HG03097 (cell line): ENCODE measurements around the gene VRK1.

Experiments
- ATAC-seq: cut with Tn5 transposase; IDR thresholded peaks from one replicate; pipeline ENCODE4 v1.9.1; 2021; ENCODE audit not compliant: unreplicated experiment, low FRiP score

The VRK1 gene

GRCh38 chr14:96790186-96790585 lies 7.0 kb upstream of the VRK1 start:
- no peak for ATAC-seq

- ATAC-seq, result no peak
Measured at GRCh38 chr14:96790706-96791105, 6.5 kb upstream of the VRK1 start.

- no peak for ATAC-seq
Measured at GRCh38 chr14:96792003-96792402, 5.2 kb upstream of the VRK1 start.

- no peak for ATAC-seq
Measured at GRCh38 chr14:96792591-96792990, 4.6 kb upstream of the VRK1 start.

GRCh38 chr14:96793547-96793946 lies 3.6 kb upstream of the VRK1 start:
- ATAC-seq, result no peak

GRCh38 chr14:96795109-96795828 lies 1.9 kb upstream of the VRK1 start:
- ATAC-seq, result no peak

GRCh38 chr14:96797582-96798349 lies 584 bp downstream of the VRK1 start:
- ATAC-seq, result peak; percentile 32

- ATAC-seq, result no peak
Measured at GRCh38 chr14:96798956-96799355, 1.8 kb downstream of the VRK1 start.

GRCh38 chr14:96799489-96800054 lies 2.4 kb downstream of the VRK1 start:
- no peak for ATAC-seq

GRCh38 chr14:96801931-96802330 lies 4.7 kb downstream of the VRK1 start:
- no peak for ATAC-seq

- no peak for ATAC-seq
Measured at GRCh38 chr14:96802963-96803362, 5.8 kb downstream of the VRK1 start.

- ATAC-seq, result no peak
Measured at GRCh38 chr14:96803958-96804357, 6.8 kb downstream of the VRK1 start.

GRCh38 chr14:96804895-96805294 lies 7.7 kb downstream of the VRK1 start:
- no peak for ATAC-seq

- ATAC-seq, result no peak
Measured at GRCh38 chr14:96805956-96806355, 8.8 kb downstream of the VRK1 start.

GRCh38 chr14:96806836-96807235 lies 9.7 kb downstream of the VRK1 start:
- ATAC-seq, result no peak

- ATAC-seq, result no peak
Measured at GRCh38 chr14:96808619-96809406, 11.6 kb downstream of the VRK1 start.

GRCh38 chr14:96811265-96811664 lies 14.1 kb downstream of the VRK1 start:
- ATAC-seq, result no peak

GRCh38 chr14:96811985-96812667 lies 14.9 kb downstream of the VRK1 start:
- ATAC-seq, result peak; percentile 74

- no peak for ATAC-seq
Measured at GRCh38 chr14:96816281-96816680, 19.1 kb downstream of the VRK1 start.
